HG03432 (cell line): ENCODE data around the gene TMPRSS4.

Experiments
- ATAC-seq: cut with Tn5 transposase; IDR thresholded peaks from one replicate; pipeline ENCODE4 v1.9.1; 2021; ENCODE audit warnings: mild to moderate bottlenecking, moderate library complexity; ENCODE audit not compliant: unreplicated experiment

The TMPRSS4 gene

GRCh38 chr11:118102721-118103261 is 25.9 kb downstream of the TMPRSS4 start:
- ATAC-seq = no peak

- no peak for ATAC-seq
These were observed 27.6 kb downstream of the TMPRSS4 start for GRCh38 chr11:118104491-118104890.

GRCh38 chr11:118105657-118106305 is 28.9 kb downstream of the TMPRSS4 start:
- ATAC-seq = no peak

- ATAC-seq = no peak
These were observed 30.0 kb downstream of the TMPRSS4 start for GRCh38 chr11:118106789-118107335.

GRCh38 chr11:118108513-118108912 is 31.6 kb downstream of the TMPRSS4 start:
- ATAC-seq = no peak

GRCh38 chr11:118109231-118109630 is 32.4 kb downstream of the TMPRSS4 start:
- ATAC-seq = no peak

GRCh38 chr11:118111019-118111743 is 34.3 kb downstream of the TMPRSS4 start:
- no peak for ATAC-seq

GRCh38 chr11:118111744-118112035 is 34.8 kb downstream of the TMPRSS4 start:
- ATAC-seq = no peak

- ATAC-seq = no peak
These were observed 36.0 kb downstream of the TMPRSS4 start for GRCh38 chr11:118112711-118113430.

- ATAC-seq = no peak
These were observed 37.4 kb downstream of the TMPRSS4 start for GRCh38 chr11:118114266-118114665.

GRCh38 chr11:118115048-118115447 is 38.2 kb downstream of the TMPRSS4 start:
- no peak for ATAC-seq

GRCh38 chr11:118117790-118118601 is 41.1 kb downstream of the TMPRSS4 start:
- peak; percentile 77 for ATAC-seq

- ATAC-seq = no peak
These were observed 43.9 kb downstream of the TMPRSS4 start for GRCh38 chr11:118120793-118121192.

- no peak for ATAC-seq
These were observed 48.2 kb downstream of the TMPRSS4 start for GRCh38 chr11:118124929-118125535.

- no peak for ATAC-seq
These were observed 49.4 kb downstream of the TMPRSS4 start for GRCh38 chr11:118126082-118126838.

- no peak for ATAC-seq
These were observed 51.4 kb downstream of the TMPRSS4 start for GRCh38 chr11:118128310-118128709.

- no peak for ATAC-seq
These were observed 52.0 kb downstream of the TMPRSS4 start for GRCh38 chr11:118128721-118129470.

- ATAC-seq = no peak
These were observed 52.7 kb downstream of the TMPRSS4 start for GRCh38 chr11:118129471-118130172.
